Activated CD4-positive, alpha-beta memory T cell treated with anti-CD3 and anti-CD28 coated beads for 36 hours (primary cell): ENCODE results near the gene LCLAT1. TPM values are rescaled to one million over a fixed set of nuclear protein-coding genes. Genes with fewer than 3 reads are reported as not detected.

Experiments
- CTCF ChIA-PET: fragments of 350-600 bp; sonication (Branson Sonifier 250); formaldehyde crosslinking; loops from one replicate; lab custom pipeline; 2021; ENCODE audit warnings: antibody characterized with exemption, inconsistent platforms; lab: Charles Lee
- POLR2A ChIA-PET: fragments of 350-600 bp; sonication (Branson Sonifier 250); formaldehyde crosslinking; loops from one replicate; lab custom pipeline; 2021; ENCODE audit warnings: antibody characterized with exemption; lab: Charles Lee
- DNase-seq: peaks from one replicate; pipeline ENCODE4 v3.0.0-alpha.2; 2020
- H3K27ac Mint-ChIP-seq: one replicate; pipeline ENCODE4 v1.8.0; 2021; ENCODE audit warnings: mixed read lengths
- H3K27me3 Mint-ChIP-seq: one replicate; pipeline ENCODE4 v1.8.0; 2021; ENCODE audit warnings: mixed read lengths
- H3K36me3 Mint-ChIP-seq: one replicate; pipeline ENCODE4 v1.8.0; 2021; ENCODE audit warnings: mixed read lengths
- H3K4me1 Mint-ChIP-seq: one replicate; pipeline ENCODE4 v1.8.0; 2021; ENCODE audit warnings: low read depth, mixed read lengths
- H3K4me3 Mint-ChIP-seq: one replicate; pipeline ENCODE4 v1.8.0; 2021; ENCODE audit warnings: mild to moderate bottlenecking, mixed read lengths
- H3K9me3 Mint-ChIP-seq: one replicate; pipeline ENCODE4 v1.8.0; 2021; ENCODE audit warnings: mixed read lengths
- intact Hi-C: fragments of 100-400 bp; cut with micrococcal nuclease; formaldehyde crosslinking; loops from one replicate; pipeline ENCODE4 v1.15.1; 2023
- total RNA-seq, 2 experiments: library from RNA; stranded (reverse); gene quantifications; one replicate each; pipeline ENCODE4 v1.2.3, GENCODE V29; 2021

Gene LCLAT1
- total RNA-seq, 2 experiments from 2014 or later, result 21.5 to 24.3 TPM

DNA sequence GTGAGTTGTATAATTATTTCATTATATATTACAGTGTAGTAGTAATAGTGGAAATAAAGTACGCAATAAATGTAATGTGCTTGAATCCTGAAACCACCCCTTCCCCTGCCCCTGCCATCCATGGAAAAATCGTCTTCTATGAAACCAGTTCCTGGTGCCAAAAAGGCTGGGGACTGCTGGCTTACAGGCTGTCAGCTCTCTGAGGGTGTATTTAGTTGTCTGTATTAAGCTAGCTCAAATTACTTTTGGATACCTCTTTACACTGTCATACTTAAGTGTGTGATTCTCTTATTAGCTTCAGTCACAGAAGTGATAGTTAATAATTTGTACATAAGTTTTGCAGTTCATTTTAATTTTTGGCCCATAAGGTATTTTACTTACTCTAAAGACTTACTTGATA is 29.6 kb downstream of the LCLAT1 start:
- H3K36me3 Mint-ChIP-seq, result peaks cover 10% of the 10 kb centered on the region
- intact Hi-C loops, result loop anchor here (5.0 kb wide), 1 partner anchor 269 kb away; no protein-coding TSS in a partner anchor
- H3K4me1 Mint-ChIP-seq, result peaks cover 30% of the 10 kb centered on the region
- no peaks in the 10 kb centered on the region for H3K27me3 Mint-ChIP-seq
- no peak overlapping the region for H3K4me3 Mint-ChIP-seq
- DNase-seq, result no peak
- no peak overlapping the region for H3K27ac Mint-ChIP-seq
- POLR2A ChIA-PET, result no interaction called here
- CTCF ChIA-PET, result interaction anchor here (0.6 to 1.9 kb wide), 5 partner anchors 231 to 311 kb away, joined by 3 to 4 read pairs (median 4); no protein-coding TSS in a partner anchor
- H3K9me3 Mint-ChIP-seq, result no peaks in the 10 kb centered on the region

DNA sequence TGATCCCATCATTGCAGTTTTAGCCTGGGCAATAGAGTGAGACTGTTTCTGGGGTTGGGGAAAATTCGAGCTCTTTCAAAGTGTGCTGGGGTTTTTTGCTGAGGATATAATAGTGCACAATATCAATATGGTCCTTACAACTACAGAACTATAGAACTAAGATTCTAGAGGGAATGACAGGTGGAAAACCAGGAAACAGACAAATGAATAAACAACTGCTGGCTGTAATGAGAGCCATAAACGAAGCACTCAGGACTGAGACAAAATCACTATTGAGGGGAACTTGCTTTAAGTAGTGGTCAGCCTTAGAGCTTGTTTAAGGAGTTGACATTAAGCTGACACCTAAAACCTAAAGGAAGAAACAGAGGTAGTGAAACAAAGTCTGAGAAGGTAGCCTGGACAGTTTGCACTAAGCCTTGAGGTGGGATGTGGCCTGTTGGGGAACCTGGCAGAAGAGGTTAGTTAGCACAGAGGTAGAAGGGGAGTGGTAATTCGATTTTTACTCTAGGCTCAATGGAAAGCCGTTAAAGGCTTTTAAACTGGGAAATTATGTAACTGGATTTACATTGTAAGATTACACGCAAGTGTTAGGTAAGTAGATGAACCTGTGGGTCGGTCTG is 33.8 kb downstream of the LCLAT1 start:
- POLR2A ChIA-PET, result no interaction called here
- peaks cover 10% of the 10 kb centered on the region for H3K36me3 Mint-ChIP-seq
- CTCF ChIA-PET, result interaction anchor here (0.5 to 1.6 kb wide), 3 partner anchors 11 to 1525 kb away, joined by 3 read pairs; no protein-coding TSS in a partner anchor
- no peak overlapping the region for H3K4me3 Mint-ChIP-seq
- no peaks in the 10 kb centered on the region for H3K27me3 Mint-ChIP-seq
- DNase-seq, result no peak
- intact Hi-C loops, result no loop called here
- no peaks in the 10 kb centered on the region for H3K9me3 Mint-ChIP-seq
- peaks cover 12% of the 10 kb centered on the region for H3K4me1 Mint-ChIP-seq
- H3K27ac Mint-ChIP-seq, result no peak overlapping the region

DNA sequence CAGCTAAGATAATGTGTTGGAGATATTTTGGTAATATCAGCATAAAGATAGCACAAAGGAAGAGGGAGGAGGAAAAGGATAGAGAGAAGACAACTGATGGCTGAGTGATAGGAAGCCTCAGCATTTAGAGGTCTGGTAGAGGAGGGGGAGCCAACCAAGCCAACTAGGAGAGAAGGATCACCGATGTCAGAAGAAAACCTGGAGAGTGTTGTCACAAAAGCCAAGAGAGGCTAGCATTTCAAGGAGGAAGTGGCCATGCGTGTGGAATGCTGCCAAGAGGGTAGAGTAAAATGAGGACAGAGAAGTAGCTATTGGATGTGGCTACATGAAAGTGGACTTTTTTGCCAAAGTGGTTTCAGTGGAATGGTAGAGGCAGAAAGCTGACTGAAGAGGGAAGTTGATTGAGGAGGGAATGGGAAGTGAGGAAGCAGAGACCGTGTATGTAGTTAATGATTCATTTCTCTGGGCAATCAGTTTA is 34.3 kb downstream of the LCLAT1 start:
- ChIA-PET POLR2A (no interaction called here), CTCF (interaction anchor here (0.5 to 1.6 kb wide), 2 partner anchors 10 to 243 kb away, joined by 3 read pairs; no protein-coding TSS in a partner anchor)
- Mint-ChIP-seq H3K27ac (no peak overlapping the region), H3K27me3 (no peaks in the 10 kb centered on the region), H3K36me3 (peaks cover 10% of the 10 kb centered on the region), H3K4me3 (no peak overlapping the region), H3K4me1 (peaks cover 14% of the 10 kb centered on the region), H3K9me3 (no peaks in the 10 kb centered on the region)
- no peak for DNase-seq
- intact Hi-C loops, result no loop called here

DNA sequence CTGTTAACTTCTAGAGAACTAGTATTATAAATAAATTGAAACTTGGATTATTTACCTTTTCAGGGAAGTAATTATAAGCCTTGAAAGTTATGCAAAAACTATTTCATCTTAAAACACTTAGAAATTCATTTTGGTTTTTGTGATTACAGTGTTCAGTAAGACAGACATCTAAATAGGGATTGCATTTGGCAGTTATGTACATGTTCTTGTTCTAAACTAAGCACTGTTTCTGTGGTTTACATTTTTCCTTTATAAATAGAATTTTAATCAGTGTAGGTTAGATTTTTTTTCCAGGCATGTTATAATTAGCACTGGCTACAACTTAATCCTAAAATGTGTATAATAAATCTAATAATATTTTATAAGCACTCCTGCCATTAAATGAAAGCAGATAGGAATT is 35.0 kb downstream of the LCLAT1 start:
- peaks cover 21% of the 10 kb centered on the region for H3K4me1 Mint-ChIP-seq
- no peaks in the 10 kb centered on the region for H3K9me3 Mint-ChIP-seq
- ChIA-PET POLR2A (no interaction called here), CTCF (no interaction called here)
- peaks cover 10% of the 10 kb centered on the region for H3K36me3 Mint-ChIP-seq
- no peak overlapping the region for H3K27ac Mint-ChIP-seq
- no peak overlapping the region for H3K4me3 Mint-ChIP-seq
- intact Hi-C loops, result no loop called here
- no peaks in the 10 kb centered on the region for H3K27me3 Mint-ChIP-seq
- no peak for DNase-seq

DNA sequence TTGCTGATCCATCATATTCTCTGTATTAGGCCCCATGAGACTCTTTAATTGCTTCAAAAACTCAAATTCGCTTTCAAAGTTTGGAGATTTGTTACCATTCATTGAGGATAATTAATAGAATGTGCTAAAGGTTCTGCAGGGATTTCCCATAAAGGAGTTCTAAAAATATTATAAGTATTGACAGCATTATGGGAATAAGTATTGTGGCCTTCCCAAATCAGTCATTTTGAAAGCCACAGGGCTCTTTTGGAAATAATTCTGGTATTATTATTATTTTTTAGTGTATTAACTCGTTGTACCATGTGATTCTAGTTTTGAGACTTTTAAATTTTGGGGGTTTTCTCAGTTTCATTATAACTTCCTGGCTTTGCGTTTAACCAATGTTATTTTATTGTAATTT is 37.1 kb downstream of the LCLAT1 start:
- H3K27me3 Mint-ChIP-seq, result no peaks in the 10 kb centered on the region
- H3K36me3 Mint-ChIP-seq, result peaks cover 4% of the 10 kb centered on the region
- peaks cover 36% of the 10 kb centered on the region for H3K4me1 Mint-ChIP-seq
- H3K4me3 Mint-ChIP-seq, result no peak overlapping the region
- ChIA-PET CTCF (no interaction called here), POLR2A (no interaction called here)
- no peak overlapping the region for H3K27ac Mint-ChIP-seq
- intact Hi-C loops, result no loop called here
- H3K9me3 Mint-ChIP-seq, result no peaks in the 10 kb centered on the region
- DNase-seq, result no peak

DNA sequence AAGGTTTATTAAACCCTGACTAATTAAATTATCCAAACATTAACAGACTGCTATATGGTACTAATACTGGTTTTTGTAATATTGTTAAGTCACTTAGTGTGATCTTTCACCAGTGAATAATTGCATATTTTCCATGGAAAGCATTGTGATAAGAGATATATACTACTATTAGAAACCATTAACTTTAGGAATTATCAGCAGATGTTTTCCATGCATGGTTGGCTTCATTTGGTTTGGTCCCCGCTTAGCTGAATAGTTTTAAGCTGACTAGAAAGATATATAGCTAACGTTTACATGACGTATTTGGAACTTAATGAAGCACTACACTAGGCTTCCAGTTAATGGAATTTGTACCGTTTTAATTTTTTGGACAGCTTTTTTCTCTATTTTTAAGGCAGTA is 37.9 kb downstream of the LCLAT1 start:
- peaks cover 4% of the 10 kb centered on the region for H3K36me3 Mint-ChIP-seq
- no peaks in the 10 kb centered on the region for H3K27me3 Mint-ChIP-seq
- POLR2A ChIA-PET, result no interaction called here

DNA sequence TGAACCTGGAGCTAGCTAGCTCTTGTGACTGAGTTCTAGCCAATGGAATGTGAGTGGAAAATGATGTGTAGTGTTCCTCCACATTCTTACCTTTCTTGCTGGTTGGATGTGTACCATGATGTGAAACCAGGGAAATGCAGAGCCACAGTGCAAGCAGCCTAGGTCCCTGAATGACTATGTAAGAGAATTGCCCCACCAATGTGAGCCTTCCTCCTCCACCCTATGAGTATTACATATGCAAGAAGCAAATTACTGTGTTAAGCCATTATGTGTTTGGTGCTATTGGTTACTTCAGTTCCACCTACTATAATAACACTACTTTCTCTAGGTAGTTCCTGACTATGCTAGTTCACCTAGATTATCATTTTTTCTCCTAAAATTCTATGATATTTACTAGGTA is 39.6 kb downstream of the LCLAT1 start:
- Mint-ChIP-seq H3K4me1 (peaks cover 31% of the 10 kb centered on the region), H3K36me3 (no peaks in the 10 kb centered on the region), H3K9me3 (no peaks in the 10 kb centered on the region), H3K27me3 (no peaks in the 10 kb centered on the region), H3K4me3 (no peak overlapping the region), H3K27ac (no peak overlapping the region)
- DNase-seq, result peak; percentile 19
- intact Hi-C loops, result no loop called here
- ChIA-PET POLR2A (no interaction called here), CTCF (no interaction called here)

More for the DNA sequence above, 37.9 kb downstream of the LCLAT1 start:
- no peak overlapping the region for H3K4me3 Mint-ChIP-seq
- no peak for DNase-seq
- CTCF ChIA-PET, result no interaction called here
- peaks cover 38% of the 10 kb centered on the region for H3K4me1 Mint-ChIP-seq
- no peak overlapping the region for H3K27ac Mint-ChIP-seq
- intact Hi-C loops, result no loop called here
- no peaks in the 10 kb centered on the region for H3K9me3 Mint-ChIP-seq

DNA sequence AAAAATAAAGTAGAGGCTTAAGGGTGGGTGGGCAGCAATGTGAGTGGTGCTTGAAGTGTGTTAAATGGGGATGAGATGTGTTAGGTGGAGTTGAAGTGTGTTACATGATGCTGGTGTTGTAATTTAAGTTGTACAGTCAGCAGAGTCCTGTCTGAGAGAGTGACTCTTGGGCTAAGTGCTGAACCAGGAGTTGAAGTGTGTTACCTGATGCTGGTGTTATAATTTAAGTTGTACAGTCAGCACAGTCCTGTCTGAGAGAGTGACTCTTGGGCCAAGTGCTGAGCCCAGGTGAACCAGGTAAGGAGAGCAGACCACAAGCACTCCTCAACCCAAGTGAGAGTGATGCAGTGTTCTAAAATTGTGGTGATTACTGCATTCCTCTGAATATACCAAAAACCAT is 40.6 kb downstream of the LCLAT1 start:
- H3K27me3 Mint-ChIP-seq, result no peaks in the 10 kb centered on the region
- H3K9me3 Mint-ChIP-seq, result no peaks in the 10 kb centered on the region
- intact Hi-C loops, result no loop called here
- H3K4me3 Mint-ChIP-seq, result no peak overlapping the region
- H3K36me3 Mint-ChIP-seq, result no peaks in the 10 kb centered on the region
- peaks cover 34% of the 10 kb centered on the region for H3K4me1 Mint-ChIP-seq
- DNase-seq, result no peak
- no peak overlapping the region for H3K27ac Mint-ChIP-seq
- ChIA-PET POLR2A (no interaction called here), CTCF (no interaction called here)

DNA sequence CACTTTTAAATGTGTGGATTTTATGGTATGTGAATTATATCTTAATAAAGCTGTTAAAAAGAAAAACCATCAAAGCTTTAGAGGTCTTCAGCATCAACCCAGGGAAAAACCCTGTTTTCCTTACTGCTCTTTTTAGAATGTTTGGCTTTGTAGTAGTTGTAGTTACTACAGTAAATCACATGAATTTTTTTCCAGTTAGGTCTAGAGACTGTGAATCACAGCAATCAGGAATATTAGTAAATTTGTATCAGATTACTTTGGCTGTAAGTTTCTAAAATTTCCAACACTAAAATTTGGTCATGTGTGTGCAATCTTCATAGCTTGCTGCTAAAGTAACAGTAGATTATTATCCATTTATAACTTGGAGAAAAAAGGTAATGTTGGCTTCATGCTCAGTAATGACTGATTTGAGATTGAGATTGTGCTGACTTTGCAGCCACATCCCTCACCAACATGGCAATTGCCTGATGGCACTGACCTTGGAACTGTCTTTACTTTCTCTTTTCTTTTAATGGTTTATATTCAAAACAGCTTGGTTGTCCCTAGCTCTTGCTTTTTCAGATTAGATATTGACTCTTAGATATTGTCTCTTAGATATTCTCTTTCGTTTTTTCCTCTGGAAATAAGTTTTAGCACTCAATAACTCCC is 41.1 kb downstream of the LCLAT1 start:
- Mint-ChIP-seq H3K4me1 (peaks cover 34% of the 10 kb centered on the region), H3K4me3 (no peak overlapping the region), H3K9me3 (no peaks in the 10 kb centered on the region), H3K27ac (no peak overlapping the region), H3K27me3 (no peaks in the 10 kb centered on the region), H3K36me3 (no peaks in the 10 kb centered on the region)
- ChIA-PET POLR2A (no interaction called here), CTCF (no interaction called here)
- DNase-seq, result no peak
- intact Hi-C loops, result no loop called here

DNA sequence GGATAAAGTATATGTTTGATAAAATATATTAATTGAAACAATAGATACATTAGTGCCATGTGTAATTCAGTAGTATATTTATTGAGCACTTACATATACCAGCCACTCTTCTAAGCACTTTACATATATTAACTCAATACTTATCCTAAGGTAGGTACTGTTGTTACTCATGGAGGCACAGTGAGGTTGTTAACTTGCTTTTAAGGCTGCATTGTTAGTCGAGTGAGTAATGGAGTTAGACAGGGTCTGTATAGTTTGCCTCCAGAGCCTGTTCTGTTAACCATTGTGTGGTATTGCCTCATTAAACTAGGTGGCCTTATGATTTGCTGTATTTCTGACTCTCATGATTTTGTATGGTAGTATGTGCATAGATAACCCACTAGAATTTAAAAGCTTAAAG is 44.2 kb downstream of the LCLAT1 start:
- ChIA-PET CTCF (interaction anchor here (0.7 kb wide), 1 partner anchor 10 kb away, joined by 3 read pairs; no protein-coding TSS in a partner anchor), POLR2A (no interaction called here)
- intact Hi-C loops, result no loop called here
- DNase-seq, result no peak
- no peaks in the 10 kb centered on the region for H3K27me3 Mint-ChIP-seq
- H3K36me3 Mint-ChIP-seq, result peaks cover 7% of the 10 kb centered on the region
- H3K27ac Mint-ChIP-seq, result no peak overlapping the region
- no peak overlapping the region for H3K4me3 Mint-ChIP-seq
- H3K9me3 Mint-ChIP-seq, result no peaks in the 10 kb centered on the region
- peaks cover 31% of the 10 kb centered on the region for H3K4me1 Mint-ChIP-seq

DNA sequence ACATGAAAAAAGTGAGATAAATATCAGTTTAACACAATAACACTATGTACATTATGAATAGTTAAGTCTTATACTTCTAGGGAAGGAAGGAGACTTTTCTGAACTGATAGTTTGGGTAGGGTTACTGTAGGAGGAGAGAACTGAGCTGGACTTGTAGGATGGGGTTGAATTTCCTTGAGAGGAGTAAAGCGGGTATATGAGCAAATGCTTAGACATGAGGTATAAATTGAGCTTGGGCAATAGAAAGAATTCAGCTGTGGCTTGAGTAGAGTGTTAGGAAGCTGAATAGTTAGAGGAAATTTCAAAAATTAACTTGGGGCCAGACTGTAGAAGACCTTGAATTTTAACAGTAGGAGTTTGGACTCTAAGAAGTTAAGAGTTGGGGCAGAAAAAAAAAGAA is 45.1 kb downstream of the LCLAT1 start:
- ChIA-PET POLR2A (no interaction called here), CTCF (interaction anchor here (0.9 kb wide), 1 partner anchor 13 kb away, joined by 3 read pairs; no protein-coding TSS in a partner anchor)
- H3K4me1 Mint-ChIP-seq, result peaks cover 25% of the 10 kb centered on the region
- no peaks in the 10 kb centered on the region for H3K27me3 Mint-ChIP-seq
- DNase-seq, result no peak
- intact Hi-C loops, result no loop called here
- no peak overlapping the region for H3K4me3 Mint-ChIP-seq
- H3K9me3 Mint-ChIP-seq, result peaks cover 4% of the 10 kb centered on the region
- no peak overlapping the region for H3K27ac Mint-ChIP-seq
- peaks cover 14% of the 10 kb centered on the region for H3K36me3 Mint-ChIP-seq

DNA sequence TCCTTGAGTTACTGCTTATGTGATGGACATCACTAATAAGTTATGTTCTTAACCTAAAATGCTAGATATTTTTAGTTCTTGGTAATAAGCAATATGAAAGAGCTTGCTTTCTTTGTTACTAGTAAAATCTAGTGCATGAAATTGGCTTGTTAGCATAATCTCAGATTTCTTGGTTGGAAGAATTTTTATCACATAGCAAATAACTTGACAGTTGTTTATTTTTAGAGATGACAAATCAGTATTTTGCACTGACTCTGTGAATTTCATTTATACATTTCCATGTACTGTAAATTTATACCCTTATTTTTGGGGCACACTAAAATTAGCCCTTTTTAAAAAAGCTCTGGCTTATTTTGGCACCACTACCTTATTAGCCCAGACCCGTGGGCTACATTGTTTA is 45.6 kb downstream of the LCLAT1 start:
- CTCF ChIA-PET, result interaction anchor here (0.9 kb wide), 1 partner anchor 13 kb away, joined by 3 read pairs; no protein-coding TSS in a partner anchor
- Mint-ChIP-seq H3K36me3 (peaks cover 17% of the 10 kb centered on the region), H3K27me3 (no peaks in the 10 kb centered on the region), H3K4me1 (peaks cover 21% of the 10 kb centered on the region), H3K27ac (no peak overlapping the region), H3K9me3 (peaks cover 7% of the 10 kb centered on the region), H3K4me3 (no peak overlapping the region)
- no peak for DNase-seq
- intact Hi-C loops, result no loop called here
- POLR2A ChIA-PET, result no interaction called here
